NCI-H2029 treated with DMSO at 0.1 percent for 48 hours (cell line): ENCODE data around the gene SLC12A3.

Source experiments
- DNase-seq: peaks from one replicate; lab custom pipeline; 2025; lab: John Stamatoyannopoulos, UW

SLC12A3 gene

DNA sequence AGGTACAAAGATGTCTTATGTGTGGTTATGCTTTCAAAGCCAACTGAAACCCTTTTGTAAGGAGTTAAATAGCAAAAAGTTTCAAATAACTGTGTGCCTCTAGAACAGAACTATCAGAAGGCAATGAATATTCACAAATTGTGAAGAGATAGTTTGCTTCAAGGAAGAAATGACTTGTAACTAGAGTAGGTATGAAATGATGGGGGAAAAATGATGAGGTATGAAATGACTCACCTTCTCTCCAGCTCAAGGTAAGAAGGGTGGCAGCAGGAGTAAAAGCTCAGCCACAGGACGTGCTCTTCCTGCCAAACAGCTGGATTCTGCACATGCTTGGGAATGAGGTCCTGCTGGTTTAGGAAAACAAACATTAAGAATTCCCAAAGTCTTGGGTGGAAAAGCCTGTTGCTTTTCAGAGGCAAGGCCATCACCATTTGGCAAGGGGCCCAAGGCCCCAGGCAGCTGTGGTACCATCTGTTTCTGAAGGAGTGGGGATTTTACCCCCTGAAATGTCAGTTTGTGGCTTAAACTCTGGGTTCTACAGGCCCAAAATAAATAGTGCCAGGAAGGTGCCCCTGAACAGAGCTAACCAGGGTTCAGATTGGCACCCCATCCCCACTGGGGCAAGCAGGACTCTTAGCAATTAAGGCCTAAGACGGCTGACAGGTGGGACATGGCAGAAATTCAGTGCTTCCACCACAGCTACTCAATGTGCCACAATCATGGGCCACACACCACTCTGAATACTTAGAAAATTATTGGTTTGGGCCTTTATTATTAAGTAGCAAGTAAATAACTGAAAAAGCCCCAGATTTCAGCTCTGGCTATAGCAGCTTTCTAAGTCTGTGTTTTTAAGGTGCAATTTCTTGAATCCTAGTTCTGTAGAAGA, 80.2 kb downstream of the SLC12A3 start:
- DNase-seq, result no peak

DNA sequence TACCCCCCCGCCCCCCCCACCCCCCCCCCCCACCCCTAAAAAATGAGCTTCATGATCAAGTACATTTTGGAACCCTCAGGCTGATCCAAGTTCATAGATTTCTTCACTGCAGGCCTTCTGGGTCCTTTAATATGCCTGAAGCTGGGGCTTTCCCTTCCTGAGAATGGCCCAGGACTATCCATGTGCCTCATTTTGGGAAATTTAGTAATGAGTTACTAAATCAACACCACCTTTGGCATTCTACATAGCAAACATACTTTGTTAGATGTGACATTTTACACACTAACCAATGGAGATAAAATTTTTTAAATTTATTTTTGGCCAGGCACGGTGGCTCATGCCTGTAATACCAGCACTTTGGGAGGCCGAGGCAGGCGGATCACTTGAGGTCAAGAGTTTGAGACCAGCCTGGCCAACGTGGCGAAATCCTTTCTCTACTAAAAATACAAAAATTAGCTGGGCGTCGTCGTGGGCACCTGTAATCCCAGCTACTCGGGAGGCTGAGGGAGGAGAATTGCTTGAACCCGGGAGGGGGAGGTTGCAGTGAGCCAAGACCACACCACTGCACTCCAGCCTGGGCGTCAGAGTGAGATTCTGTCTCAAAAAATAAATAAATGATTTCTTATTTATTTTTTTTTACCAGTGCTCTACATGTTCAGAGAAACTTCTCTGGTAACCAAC, 81.0 kb downstream of the SLC12A3 start:
- DNase-seq, result no peak

- no peak for DNase-seq
These were observed 82.0 kb downstream of the SLC12A3 start for GRCh38 chr16:56946767-56947603.

DNA sequence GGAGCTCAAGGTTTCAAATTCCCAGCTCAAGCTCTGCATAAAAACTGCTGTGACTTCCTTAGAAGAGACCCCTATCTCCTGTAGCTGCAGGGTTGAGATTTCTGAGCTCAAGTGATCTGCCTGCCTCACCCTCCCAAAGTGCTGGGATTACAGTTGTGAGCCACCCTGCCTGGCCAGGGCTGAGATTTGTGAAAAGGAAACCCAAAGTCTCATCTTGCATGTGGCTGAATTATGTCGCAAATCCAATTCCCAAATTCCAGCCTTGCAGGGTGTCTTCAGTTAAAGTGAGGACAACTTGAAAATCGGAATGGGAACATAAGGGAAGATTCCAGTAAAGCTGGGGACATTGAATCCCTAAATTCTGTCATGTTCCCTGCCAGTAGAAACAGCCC, 82.6 kb downstream of the SLC12A3 start:
- DNase-seq, result no peak

GRCh38 chr16:56948234-56948633, 83.2 kb downstream of the SLC12A3 start:
- DNase-seq, result no peak

- no peak for DNase-seq
These were observed 85.0 kb downstream of the SLC12A3 start for GRCh38 chr16:56950051-56950450.

DNA sequence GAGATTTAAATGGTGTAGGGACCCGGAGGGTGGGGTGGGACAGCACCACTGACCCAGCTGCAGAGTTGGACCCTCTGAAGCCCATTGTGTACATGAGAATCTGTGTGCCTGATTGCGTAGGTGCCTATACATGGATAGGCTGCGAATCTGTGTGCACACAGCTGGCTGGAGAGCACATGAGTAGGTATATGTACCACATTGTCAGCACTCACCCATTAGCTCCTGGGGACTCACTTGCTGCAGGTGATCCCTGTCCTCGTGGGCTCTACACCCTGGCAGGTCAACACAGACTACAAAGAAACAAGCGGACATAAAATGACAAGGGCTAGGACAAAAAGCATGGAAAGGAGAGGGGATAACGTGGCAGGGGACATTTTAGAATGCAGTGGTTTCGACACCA, 85.4 kb downstream of the SLC12A3 start:
- DNase-seq, result no peak

GRCh38 chr16:56950881-56951771, 86.1 kb downstream of the SLC12A3 start:
- DNase-seq, result no peak

GRCh38 chr16:56953006-56953405, 88.0 kb downstream of the SLC12A3 start:
- DNase-seq, result no peak

DNA sequence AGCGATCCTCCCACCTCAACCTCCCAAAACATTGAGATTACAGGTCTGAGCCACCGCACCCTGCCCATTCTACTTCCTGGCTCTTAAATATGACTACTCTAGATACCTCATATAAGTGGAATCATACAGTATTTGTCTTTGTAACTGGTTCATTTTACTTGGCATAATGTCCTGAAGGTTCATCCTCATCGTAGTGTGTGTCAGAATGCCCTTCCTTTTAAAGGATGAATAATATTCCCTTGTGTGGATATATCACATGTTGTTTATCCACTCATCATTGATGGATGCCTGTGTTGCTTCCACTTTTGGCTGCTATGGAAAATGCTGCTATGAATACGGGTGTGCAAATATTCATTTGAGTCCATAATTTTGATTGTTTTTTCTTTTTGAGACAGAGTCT, 91.1 kb downstream of the SLC12A3 start:
- no peak for DNase-seq

DNA sequence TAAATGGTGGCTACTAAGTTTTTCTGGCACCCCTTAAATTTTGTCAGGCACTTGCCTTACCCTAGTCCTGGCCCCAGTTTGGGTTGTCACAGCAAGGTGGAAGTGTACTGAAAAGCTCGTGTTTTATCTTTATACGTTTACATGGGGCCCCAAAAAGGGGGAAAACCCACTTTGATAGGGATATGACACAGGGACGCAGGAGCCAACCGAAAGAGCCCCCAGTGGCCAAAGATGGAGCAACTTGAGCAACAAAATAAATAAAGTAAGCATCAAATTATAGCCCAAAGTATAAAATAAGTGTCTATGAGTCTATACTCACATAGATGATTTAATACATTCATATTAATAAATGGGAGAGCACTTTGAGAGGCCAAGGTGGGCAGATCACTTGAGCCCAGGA, 91.7 kb downstream of the SLC12A3 start:
- DNase-seq, result no peak

DNA sequence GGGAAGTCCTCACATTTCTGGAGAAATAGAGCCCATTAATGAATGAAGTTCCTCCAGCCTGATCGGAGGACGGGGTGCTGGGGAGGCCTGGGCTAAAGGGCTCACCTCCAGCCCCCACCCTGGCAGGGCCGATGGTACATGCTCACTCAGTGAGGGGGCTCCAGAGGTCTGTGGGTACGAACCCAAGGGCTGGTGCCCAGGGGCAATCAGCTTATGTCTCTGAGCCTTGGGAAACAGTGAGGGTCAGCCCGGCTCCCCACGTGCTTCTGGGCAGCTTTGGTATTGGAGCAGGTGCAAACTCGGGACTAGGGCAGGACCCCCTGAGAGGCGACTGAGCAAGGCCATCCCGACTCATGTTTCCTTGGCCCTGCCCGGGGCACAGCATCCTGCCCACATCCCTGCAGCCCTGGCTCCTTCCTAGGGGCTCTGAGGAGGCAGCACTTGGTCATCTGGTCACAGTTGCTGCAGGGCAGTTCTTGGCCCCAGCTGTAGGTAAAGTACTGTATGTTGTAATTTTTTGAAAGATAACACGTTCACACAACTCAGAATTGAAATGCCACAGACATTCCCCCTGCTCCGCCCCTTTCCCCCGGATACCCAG, 95.8 kb downstream of the SLC12A3 start:
- no peak for DNase-seq

- DNase-seq, result no peak
These were observed 96.4 kb downstream of the SLC12A3 start for GRCh38 chr16:56961386-56961785.

- no peak for DNase-seq
These were observed 96.9 kb downstream of the SLC12A3 start, which contains the start of gene CETP for GRCh38 chr16:56961851-56962281. CETP (plus strand) TSS chr16:56961950; CDS start chr16:56961980, 30 bp downstream.

DNA sequence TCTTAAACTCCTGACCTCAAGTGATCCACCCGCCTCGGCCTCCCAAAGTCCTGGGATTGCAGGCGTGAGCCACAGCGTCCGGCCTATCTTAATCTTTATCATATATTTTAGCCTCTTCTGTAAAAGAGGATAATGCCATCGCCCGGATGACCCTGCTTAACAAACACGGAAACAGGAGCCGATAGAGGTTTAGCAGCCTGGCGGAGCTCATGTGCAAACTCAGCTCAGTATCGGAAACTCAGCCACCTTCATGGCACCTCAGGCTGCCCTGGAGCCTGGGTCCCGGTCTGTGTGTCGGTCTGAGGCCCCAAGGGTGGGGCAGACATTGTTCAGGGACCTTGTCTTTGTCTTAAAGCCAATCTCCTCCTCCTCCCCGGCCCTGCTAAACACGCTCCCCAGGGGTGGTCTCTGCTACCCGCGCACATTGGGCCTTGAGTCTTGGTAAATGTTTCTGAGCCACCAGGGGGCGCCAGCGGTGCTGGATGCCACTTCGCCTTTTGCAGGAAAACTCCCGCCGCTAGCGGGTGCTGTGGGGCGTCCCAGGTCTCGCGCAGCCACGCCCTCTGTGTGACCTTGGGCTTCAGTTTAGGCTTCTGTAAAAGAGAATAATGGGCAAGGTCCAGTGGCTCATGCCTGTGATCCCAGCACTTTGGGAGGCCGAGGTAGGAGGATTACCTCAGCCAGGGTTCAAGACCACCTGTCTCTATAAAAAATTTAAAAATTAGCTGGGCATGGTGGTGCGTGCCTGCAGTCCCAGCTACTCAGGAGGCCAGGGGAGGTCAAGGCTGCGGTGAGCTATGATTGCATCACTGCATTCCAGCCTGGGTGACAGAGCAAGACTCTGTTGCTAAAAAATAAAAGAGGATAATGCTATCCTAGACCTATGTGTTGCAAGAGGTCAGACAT, 99.5 kb downstream of the SLC12A3 start:
- DNase-seq, result no peak
